Cardiac muscle cell (in vitro differentiated cells and primary cell): ENCODE measurements around the gene MYO5B. TPM values are rescaled to one million over a fixed set of nuclear protein-coding genes. Genes with fewer than 3 reads are reported as not detected.

Source experiments
- DNase-seq, 2 donors: peaks; one replicate each; pipeline versions ENCODE4 v3.0.0 to v3.0.0-alpha.2; 2010 to 2017; ENCODE audit warnings: low read depth in 1 of 2, low spot score in 1 of 2
- H3K27ac ChIP-seq: fragments of 200-600 bp; sonication (generic); 2 replicates; pipeline ENCODE4 v1.5.1; 2016
- H3K27me3 ChIP-seq: fragments of 200-600 bp; sonication (generic); 2 replicates; pipeline ENCODE4 v1.6.0; 2016; ENCODE audit warnings: control low read depth
- H3K36me3 ChIP-seq: fragments of 200-600 bp; sonication (generic); 2 replicates; pipeline ENCODE4 v1.5.1; 2016; ENCODE audit warnings: control low read depth
- H3K4me1 ChIP-seq: fragments of 200-600 bp; sonication (generic); 2 replicates; pipeline ENCODE4 v1.8.1; 2017; ENCODE audit warnings: low read depth, mild to moderate bottlenecking, mixed run types
- H3K4me3 ChIP-seq: fragments of 200-600 bp; sonication (generic); 2 replicates; pipeline ENCODE4 v1.5.1; 2016; ENCODE audit warnings: mild to moderate bottlenecking
- H3K9me3 ChIP-seq: fragments of 200-600 bp; sonication (generic); 2 replicates; pipeline ENCODE4 v1.5.1; 2017; ENCODE audit warnings: low read depth, mild to moderate bottlenecking, control low read depth
- polyA plus RNA-seq: library from polyadenylated mRNA; unstranded; fragments of >200 nt; fragmentation: Nextera tagmentation; extraction: Ambion mirVana; gene quantifications from 2 replicates; pipeline ENCODE4 v1.2.1, GENCODE V29; 2016
- total RNA-seq: library from RNA; depleted of rRNA; stranded (reverse); fragments of >200 nt; gene quantifications from 2 replicates; pipeline ENCODE4 v1.2.3, GENCODE V29; 2016
- TF ChIP-seq, protein P1 (sequence below): IDR thresholded peaks from 2 replicates; pipeline ENCODE4 v1.5.1; 2012; ENCODE audit warnings: low read depth, mild to moderate bottlenecking, low read length

MYO5B gene
- total and polyA plus RNA-seq, 2 experiments from 2014 or later = 3.0 to 16.7 TPM

DNA sequence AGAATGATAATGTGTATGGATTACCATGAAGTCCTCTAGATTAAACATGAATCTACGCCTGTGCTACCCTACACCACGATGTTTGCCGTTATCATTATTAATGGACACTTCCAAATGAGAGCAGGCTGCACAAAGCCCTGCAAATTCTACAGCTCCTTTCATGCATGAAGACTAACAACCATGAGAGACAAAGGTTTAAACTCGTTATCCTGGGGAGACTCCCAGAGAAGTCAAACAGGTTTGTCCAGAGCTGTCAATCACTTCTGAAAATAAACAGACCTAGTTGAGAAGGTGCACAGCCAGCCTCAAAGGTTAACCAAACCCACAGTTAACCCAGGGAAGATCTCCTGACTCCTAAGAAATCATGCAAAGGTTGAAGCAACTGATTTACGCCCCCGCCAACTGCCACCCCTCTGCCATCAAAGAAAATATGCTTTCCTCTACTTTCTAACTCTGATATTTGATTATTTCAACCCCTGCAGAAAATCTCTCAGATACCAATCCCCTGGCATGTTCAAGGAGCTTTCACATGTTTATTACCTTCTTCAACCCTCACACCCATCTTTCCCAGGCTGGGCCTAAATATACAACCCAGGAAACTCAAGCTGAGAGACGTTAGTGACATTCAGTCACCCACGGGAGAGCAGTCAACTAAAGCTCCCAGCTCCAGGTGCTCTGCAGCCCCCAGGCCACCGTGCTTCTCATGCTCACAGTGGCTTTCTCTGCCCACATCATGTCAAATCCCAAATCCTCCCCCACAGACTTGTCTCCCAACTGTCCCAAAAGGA lies 35.9 kb downstream of the MYO5B start:
- Histone ChIP-seq H3K9me3 (no peaks in the 10 kb centered on the region), H3K4me1 (no peaks in the 10 kb centered on the region), H3K27ac (no peak overlapping the region), H3K36me3 (no peaks in the 10 kb centered on the region), H3K27me3 (no peaks in the 10 kb centered on the region), H3K4me3 (no peak overlapping the region)
- TF ChIP-seq, protein P1, sequence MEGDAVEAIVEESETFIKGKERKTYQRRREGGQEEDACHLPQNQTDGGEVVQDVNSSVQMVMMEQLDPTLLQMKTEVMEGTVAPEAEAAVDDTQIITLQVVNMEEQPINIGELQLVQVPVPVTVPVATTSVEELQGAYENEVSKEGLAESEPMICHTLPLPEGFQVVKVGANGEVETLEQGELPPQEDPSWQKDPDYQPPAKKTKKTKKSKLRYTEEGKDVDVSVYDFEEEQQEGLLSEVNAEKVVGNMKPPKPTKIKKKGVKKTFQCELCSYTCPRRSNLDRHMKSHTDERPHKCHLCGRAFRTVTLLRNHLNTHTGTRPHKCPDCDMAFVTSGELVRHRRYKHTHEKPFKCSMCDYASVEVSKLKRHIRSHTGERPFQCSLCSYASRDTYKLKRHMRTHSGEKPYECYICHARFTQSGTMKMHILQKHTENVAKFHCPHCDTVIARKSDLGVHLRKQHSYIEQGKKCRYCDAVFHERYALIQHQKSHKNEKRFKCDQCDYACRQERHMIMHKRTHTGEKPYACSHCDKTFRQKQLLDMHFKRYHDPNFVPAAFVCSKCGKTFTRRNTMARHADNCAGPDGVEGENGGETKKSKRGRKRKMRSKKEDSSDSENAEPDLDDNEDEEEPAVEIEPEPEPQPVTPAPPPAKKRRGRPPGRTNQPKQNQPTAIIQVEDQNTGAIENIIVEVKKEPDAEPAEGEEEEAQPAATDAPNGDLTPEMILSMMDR = no peak
- no peak for DNase-seq

GRCh38 chr18:50155406-50155805 lies 39.5 kb downstream of the MYO5B start:
- Histone ChIP-seq H3K27me3 (no peaks in the 10 kb centered on the region), H3K27ac (no peak overlapping the region), H3K4me1 (no peaks in the 10 kb centered on the region), H3K4me3 (no peak overlapping the region), H3K9me3 (no peaks in the 10 kb centered on the region), H3K36me3 (no peaks in the 10 kb centered on the region)
- no peak for DNase-seq
- TF ChIP-seq, protein P1 = no peak

DNA sequence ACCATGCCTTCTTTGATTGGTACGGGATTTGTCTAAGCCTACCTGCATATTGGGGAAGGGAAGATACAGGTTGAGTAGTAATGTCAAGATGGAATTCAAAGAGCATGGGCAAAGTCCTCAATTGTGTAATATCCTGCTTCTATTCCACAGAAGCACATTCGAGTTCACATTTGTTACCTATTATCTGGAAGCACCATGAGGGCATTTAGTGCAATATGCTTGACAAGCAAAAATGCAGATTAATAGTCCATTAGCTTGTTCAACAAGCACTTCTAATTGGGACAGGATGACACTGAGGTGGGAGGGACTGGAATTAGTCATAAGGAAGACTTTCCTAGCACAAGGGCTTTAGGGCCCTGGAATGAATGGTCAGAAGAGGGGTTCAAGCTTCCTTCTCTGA lies 40.5 kb downstream of the MYO5B start:
- H3K4me1 ChIP-seq = no peaks in the 10 kb centered on the region
- H3K27me3 ChIP-seq = no peaks in the 10 kb centered on the region
- H3K9me3 ChIP-seq = no peaks in the 10 kb centered on the region
- TF ChIP-seq, protein P1 = no peak
- no peak for DNase-seq
- H3K27ac ChIP-seq = no peak overlapping the region
- no peak overlapping the region for H3K4me3 ChIP-seq
- H3K36me3 ChIP-seq = no peaks in the 10 kb centered on the region

GRCh38 chr18:50152900-50153299 lies 42.0 kb downstream of the MYO5B start:
- no peak for DNase-seq
- TF ChIP-seq, protein P1 = no peak
- no peaks in the 10 kb centered on the region for H3K9me3 ChIP-seq
- H3K4me1 ChIP-seq = no peaks in the 10 kb centered on the region
- no peak overlapping the region for H3K27ac ChIP-seq
- H3K27me3 ChIP-seq = no peaks in the 10 kb centered on the region
- no peak overlapping the region for H3K4me3 ChIP-seq
- H3K36me3 ChIP-seq = no peaks in the 10 kb centered on the region

GRCh38 chr18:50151926-50152325 lies 43.0 kb downstream of the MYO5B start:
- Histone ChIP-seq H3K36me3 (no peaks in the 10 kb centered on the region), H3K9me3 (no peaks in the 10 kb centered on the region), H3K4me3 (no peak overlapping the region), H3K4me1 (no peaks in the 10 kb centered on the region), H3K27ac (no peak overlapping the region), H3K27me3 (no peaks in the 10 kb centered on the region)
- TF ChIP-seq, protein P1 = no peak
- DNase-seq = peak in 1 of 2 donors; percentile 84
